ENCODE results near the gene DPT. TPM values are rescaled to one million over a fixed set of nuclear protein-coding genes. Genes with fewer than 3 reads are reported as not detected.

DPT gene
- total RNA-seq, 2 donors from 2014 or later: not detected

DNA sequence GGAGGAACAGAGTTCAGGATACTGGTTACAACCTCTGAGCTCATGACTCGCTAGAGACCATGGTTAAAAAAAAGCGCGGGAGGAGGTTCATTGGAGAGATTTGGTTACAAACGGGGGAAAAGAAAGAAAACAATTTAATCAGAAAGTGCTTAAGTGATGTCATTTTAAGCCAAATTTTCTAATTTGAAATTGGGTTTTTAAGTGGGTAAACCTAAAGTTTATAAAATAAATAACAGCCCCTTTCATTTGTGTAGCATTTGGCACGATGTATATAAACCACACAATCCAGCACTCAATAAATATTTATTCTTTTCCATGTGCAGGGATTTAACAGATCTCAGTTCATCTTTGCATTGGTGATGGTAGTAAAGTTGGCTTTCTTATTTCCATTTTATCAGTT lies 7.0 kb upstream of the DPT start:
- H3K36me3 Mint-ChIP-seq (ENCODE audit: low read depth): no peaks in the 10 kb centered on the region
- Histone ChIP-seq H3K9me3 (ENCODE audit: control insufficient read depth, low read length) (no peaks in the 10 kb centered on the region), H3K4me3 (ENCODE audit: low read length) (no peak overlapping the region), H3K36me3 (ENCODE audit: control insufficient read depth, insufficient read depth, low read length) (no peaks in the 10 kb centered on the region), H3K4me1 (ENCODE audit: control insufficient read depth, insufficient read depth, low read length) (peaks cover 4% of the 10 kb centered on the region), H3K27me3 (ENCODE audit: control insufficient read depth, insufficient read depth, low read length, poor library complexity, severe bottlenecking) (no peaks in the 10 kb centered on the region), H3K27ac (ENCODE audit: low read depth, low read length) (no peak overlapping the region), H3K9ac (ENCODE audit: extremely low read depth, low read length, poor library complexity, severe bottlenecking) (no peak overlapping the region)
- H3K4me1 Mint-ChIP-seq: peaks cover 5% of the 10 kb centered on the region
- 92 to 98% methylated on average over 4 to 5 of the region's 5 CpGs for whole genome bisulfite sequencing, 2 experiments (ENCODE audit: insufficient coverage in 1 of 2, insufficient read length in 1 of 2)
- H3K4me3 Mint-ChIP-seq: no peak overlapping the region
- no peak for DNase-seq
- no peak overlapping the region for H3K27ac Mint-ChIP-seq
- no peaks in the 10 kb centered on the region for H3K9me3 Mint-ChIP-seq
- peaks cover 21% of the 10 kb centered on the region for H3K27me3 Mint-ChIP-seq (ENCODE audit: insufficient read depth)
- TF ChIP-seq, protein P1, sequence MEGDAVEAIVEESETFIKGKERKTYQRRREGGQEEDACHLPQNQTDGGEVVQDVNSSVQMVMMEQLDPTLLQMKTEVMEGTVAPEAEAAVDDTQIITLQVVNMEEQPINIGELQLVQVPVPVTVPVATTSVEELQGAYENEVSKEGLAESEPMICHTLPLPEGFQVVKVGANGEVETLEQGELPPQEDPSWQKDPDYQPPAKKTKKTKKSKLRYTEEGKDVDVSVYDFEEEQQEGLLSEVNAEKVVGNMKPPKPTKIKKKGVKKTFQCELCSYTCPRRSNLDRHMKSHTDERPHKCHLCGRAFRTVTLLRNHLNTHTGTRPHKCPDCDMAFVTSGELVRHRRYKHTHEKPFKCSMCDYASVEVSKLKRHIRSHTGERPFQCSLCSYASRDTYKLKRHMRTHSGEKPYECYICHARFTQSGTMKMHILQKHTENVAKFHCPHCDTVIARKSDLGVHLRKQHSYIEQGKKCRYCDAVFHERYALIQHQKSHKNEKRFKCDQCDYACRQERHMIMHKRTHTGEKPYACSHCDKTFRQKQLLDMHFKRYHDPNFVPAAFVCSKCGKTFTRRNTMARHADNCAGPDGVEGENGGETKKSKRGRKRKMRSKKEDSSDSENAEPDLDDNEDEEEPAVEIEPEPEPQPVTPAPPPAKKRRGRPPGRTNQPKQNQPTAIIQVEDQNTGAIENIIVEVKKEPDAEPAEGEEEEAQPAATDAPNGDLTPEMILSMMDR (conservative IDR thresholded peaks at IDR 0.05): no peak

DNA sequence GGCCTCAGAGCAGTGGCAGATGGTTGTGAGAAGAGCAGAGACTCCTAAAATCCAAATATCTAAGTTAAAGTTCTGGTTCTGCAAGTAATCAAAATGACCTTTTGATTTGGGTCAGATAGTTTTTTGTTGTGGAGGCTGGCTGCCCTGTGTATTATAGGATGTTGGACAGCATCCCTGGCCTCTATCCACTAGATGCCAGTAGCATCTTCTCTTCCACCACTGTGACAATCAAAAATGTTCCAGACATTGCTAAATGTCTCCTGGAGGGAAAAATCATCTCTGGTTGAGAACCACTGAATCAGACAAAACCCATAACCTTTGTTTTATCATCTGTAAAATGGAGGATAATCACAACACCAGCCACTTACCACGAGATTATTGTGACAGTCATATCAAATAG lies 5.9 kb upstream of the DPT start:
- no peak overlapping the region for H3K4me3 ChIP-seq (ENCODE audit: low read length)
- H3K27me3 ChIP-seq (ENCODE audit: control insufficient read depth, insufficient read depth, low read length, poor library complexity, severe bottlenecking): no peaks in the 10 kb centered on the region
- no peak for DNase-seq
- Mint-ChIP-seq H3K4me1 (peaks cover 5% of the 10 kb centered on the region), H3K27me3 (ENCODE audit: insufficient read depth) (peaks cover 21% of the 10 kb centered on the region), H3K4me3 (no peak overlapping the region), H3K27ac (no peak overlapping the region), H3K36me3 (ENCODE audit: low read depth) (no peaks in the 10 kb centered on the region), H3K9me3 (no peaks in the 10 kb centered on the region)
- H3K9ac ChIP-seq (ENCODE audit: extremely low read depth, low read length, poor library complexity, severe bottlenecking): no peak overlapping the region
- H3K4me1 ChIP-seq (ENCODE audit: control insufficient read depth, insufficient read depth, low read length): peaks cover 4% of the 10 kb centered on the region
- H3K36me3 ChIP-seq (ENCODE audit: control insufficient read depth, insufficient read depth, low read length): no peaks in the 10 kb centered on the region
- 96 to 100% methylated on average over 1 of the region's 1 CpG for WGBS, 2 experiments (ENCODE audit: insufficient coverage in 1 of 2, insufficient read length in 1 of 2)
- no peak overlapping the region for H3K27ac ChIP-seq (ENCODE audit: low read depth, low read length)
- no peaks in the 10 kb centered on the region for H3K9me3 ChIP-seq (ENCODE audit: control insufficient read depth, low read length)
- TF ChIP-seq, protein P1 (conservative IDR thresholded peaks at IDR 0.05): peak; percentile 17

GRCh38 chr1:168734271-168734670 lies 5.3 kb upstream of the DPT start:
- 88 to 100% methylated on average over 1 to 3 of the region's 3 CpGs for WGBS, 2 experiments (ENCODE audit: insufficient coverage in 1 of 2, insufficient read length in 1 of 2)
- Histone ChIP-seq H3K9me3 (ENCODE audit: control insufficient read depth, low read length) (no peaks in the 10 kb centered on the region), H3K27me3 (ENCODE audit: control insufficient read depth, insufficient read depth, low read length, poor library complexity, severe bottlenecking) (no peaks in the 10 kb centered on the region), H3K36me3 (ENCODE audit: control insufficient read depth, insufficient read depth, low read length) (no peaks in the 10 kb centered on the region), H3K4me3 (ENCODE audit: low read length) (no peak overlapping the region), H3K4me1 (ENCODE audit: control insufficient read depth, insufficient read depth, low read length) (peaks cover 4% of the 10 kb centered on the region), H3K9ac (ENCODE audit: extremely low read depth, low read length, poor library complexity, severe bottlenecking) (no peak overlapping the region), H3K27ac (ENCODE audit: low read depth, low read length) (no peak overlapping the region)
- H3K4me1 Mint-ChIP-seq: peaks cover 5% of the 10 kb centered on the region
- no peak overlapping the region for H3K4me3 Mint-ChIP-seq
- no peaks in the 10 kb centered on the region for H3K9me3 Mint-ChIP-seq
- TF ChIP-seq, protein P1 (conservative IDR thresholded peaks at IDR 0.05): no peak
- DNase-seq: no peak
- H3K27ac Mint-ChIP-seq: no peak overlapping the region
- peaks cover 21% of the 10 kb centered on the region for H3K27me3 Mint-ChIP-seq (ENCODE audit: insufficient read depth)
- H3K36me3 Mint-ChIP-seq (ENCODE audit: low read depth): no peaks in the 10 kb centered on the region
